GM21619 (cell line): ENCODE measurements around the gene NR2F6.

Experiments
- ATAC-seq: cut with Tn5 transposase; IDR thresholded peaks from one replicate; pipeline ENCODE4 v1.9.1; 2021; ENCODE audit not compliant: unreplicated experiment

Gene NR2F6

DNA sequence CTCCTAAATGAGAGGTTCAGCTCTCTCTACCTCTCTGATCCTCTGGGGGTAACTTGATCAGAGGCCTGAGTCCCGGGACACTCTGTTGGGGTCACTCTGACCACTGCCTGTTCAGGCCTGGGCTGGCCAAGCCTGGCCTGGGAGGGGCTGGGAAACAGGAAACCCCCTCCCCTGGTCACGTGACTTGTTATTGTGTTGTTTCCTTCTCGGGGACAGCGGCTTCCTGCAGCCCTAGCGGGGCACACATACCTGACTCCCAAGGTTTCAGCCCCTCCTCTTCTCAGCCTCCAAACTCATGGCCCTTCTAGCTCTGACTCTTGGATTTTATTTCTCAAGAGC is 18.9 kb upstream of the NR2F6 start, which contains the start of gene USHBP1:
Gene USHBP1 (minus strand): TSS at position 105 of the 339 bp plus-strand sequence. CDS start 446 bp downstream, outside the sequence.
- no peak for ATAC-seq

GRCh38 chr19:17263712-17264640 is 18.3 kb upstream of the NR2F6 start:
- ATAC-seq: no peak

- no peak for ATAC-seq
These were observed 16.8 kb upstream of the NR2F6 start for GRCh38 chr19:17262557-17262956.

DNA sequence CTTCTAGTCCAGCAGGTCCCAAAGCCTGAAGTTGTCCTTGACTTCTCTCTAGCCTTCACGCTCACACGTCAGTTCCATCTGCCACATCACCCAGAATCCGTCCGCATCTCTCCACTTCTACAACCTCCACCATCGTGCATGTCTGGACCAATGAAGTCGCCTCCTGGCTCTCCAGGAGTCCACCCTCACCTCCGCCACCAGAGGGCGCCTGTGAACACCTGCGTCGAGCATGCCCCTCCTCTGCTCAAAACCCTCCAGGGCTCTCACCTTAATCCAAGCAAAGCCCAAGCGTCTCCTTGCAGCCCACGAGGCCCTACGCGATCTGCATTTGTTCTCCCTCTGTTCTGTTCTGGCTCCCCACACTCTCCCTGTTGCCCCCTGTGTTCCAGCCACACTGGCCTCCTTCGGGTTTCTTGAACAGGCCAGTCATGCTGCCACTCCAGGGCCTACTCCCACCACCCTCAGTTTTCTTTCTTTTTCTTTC is 15.2 kb upstream of the NR2F6 start:
- ATAC-seq: peak; percentile 81

DNA sequence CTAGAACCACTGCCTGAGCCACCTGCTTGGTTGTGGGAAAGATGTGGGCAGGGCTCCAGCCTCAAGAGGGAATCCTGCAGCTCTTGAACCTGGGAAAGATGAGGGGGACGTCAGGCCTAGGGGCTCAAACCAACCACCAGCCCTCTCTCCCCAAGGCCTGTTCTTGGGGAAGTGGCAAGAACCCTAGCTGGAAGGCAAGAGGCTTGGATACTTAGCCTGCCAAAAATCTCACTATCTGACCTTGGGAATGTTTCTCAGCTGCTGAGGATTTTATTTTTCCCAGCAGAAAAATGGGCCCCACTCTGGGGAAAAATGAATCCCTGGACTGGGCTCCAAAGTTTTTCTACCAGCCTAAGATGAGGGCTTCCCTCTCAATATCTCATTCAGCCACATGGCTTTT is 14.2 kb upstream of the NR2F6 start:
- ATAC-seq: no peak

DNA sequence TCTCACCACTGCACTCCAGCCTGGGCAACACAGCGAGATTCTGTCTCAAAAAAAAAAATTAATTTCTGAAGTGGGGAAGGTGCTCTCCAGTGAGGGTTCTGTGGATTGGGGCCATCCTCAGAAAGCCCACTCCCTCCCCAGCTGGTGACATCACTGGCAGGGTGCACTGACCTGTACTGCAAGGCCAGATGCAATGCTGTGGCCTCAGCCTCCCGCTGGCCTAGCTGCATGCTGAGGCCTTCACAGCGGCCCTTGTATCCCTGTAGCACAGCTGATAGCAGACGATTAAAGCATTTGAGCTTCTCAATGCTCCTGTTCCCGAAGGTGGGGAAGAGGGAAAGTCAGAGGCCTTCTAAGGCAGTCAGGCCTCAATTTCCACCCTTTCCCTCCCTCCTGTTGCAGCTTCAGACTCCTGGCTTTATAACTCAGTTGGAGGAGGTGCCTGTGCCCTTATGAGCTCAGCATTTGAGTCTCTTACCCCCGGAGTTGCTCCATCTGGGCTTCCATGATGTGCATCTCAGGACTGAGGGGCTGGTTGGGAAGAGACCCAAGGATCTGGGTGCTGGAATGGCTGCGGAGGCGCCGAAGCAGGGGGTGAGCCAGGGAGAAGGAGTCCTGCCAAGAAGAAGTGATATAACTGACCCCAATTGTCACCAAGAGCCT is 13.5 kb upstream of the NR2F6 start:
- no peak for ATAC-seq

DNA sequence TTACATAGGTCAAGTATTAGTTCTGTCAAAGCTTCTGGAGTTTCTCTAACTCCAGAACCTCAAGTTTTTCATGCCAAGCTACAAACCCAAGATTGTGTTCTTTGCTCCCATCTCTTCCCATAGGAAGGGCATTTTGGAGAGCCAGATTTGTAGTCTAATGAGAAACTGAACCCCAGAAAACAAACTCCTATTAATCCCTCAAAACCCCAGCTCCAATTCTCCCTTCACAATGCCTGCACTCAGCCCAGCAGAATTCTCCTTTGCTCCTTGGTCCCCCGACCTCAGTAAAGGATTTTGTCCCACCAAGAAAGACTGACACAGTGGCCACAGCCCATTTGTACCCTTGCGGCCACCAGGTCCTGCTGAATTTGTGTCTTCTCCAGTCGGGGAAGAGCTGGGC is 10.4 kb upstream of the NR2F6 start:
- ATAC-seq: no peak

- ATAC-seq: no peak
These were observed 9.5 kb upstream of the NR2F6 start for GRCh38 chr19:17255150-17255621.

DNA sequence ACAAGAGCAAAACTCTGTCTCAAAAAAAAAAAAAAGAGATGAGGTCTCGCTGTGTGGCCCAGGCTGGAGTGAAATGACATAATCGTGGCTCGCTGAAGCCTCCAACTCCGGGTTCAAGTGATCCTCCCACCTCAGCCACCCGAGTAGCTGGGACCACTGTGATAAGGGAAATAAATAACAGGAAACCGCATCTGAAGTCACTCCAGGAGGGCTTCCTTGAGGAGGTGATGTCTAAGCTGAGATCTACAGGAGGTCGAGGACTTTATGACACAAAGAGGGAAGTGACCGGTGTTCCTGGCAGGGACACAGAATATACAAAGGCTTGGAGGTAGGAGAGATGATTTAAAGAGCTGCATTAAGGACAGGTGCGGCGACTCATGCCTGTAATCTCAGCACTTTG is 8.9 kb upstream of the NR2F6 start:
- ATAC-seq: no peak

- no peak for ATAC-seq
These were observed 4.3 kb upstream of the NR2F6 start for GRCh38 chr19:17249887-17250548.

DNA sequence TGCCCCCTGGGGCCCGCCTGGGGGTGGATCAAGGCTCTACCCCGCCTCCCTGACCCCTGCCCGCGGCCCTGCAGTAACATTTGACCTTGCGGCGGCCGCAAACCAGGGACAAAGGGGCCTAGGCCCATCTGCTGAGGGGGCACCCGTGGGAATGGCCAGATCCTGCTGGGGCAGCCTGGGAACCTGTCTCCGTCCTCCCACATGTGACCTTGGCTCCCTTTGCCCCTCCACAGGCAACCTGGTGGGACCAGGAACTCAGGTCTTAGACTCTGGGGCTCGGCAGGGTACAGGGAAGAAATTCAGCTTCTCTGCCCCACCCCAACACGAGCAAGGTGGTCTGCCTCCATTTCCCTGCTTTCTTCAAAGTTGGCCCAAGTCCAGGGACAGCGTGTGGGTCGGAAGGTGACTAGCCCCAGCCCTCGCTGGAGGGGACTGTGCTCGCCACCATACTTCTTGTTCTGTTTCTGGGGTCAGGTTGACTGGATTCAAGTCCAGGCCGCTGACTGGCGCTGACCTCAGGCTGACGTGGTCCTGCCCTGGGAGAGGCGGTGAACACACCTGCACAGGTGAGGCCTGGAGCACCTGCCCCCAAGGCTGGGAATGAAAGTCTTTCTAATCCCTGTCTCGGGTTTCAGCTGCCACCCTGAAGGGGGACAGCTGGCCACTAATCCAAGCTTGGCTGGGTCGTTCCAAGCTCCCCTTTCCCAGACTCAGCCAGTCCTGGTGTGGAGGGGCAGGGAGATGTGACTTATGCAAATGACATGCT is 2.5 kb upstream of the NR2F6 start:
- no peak for ATAC-seq

DNA sequence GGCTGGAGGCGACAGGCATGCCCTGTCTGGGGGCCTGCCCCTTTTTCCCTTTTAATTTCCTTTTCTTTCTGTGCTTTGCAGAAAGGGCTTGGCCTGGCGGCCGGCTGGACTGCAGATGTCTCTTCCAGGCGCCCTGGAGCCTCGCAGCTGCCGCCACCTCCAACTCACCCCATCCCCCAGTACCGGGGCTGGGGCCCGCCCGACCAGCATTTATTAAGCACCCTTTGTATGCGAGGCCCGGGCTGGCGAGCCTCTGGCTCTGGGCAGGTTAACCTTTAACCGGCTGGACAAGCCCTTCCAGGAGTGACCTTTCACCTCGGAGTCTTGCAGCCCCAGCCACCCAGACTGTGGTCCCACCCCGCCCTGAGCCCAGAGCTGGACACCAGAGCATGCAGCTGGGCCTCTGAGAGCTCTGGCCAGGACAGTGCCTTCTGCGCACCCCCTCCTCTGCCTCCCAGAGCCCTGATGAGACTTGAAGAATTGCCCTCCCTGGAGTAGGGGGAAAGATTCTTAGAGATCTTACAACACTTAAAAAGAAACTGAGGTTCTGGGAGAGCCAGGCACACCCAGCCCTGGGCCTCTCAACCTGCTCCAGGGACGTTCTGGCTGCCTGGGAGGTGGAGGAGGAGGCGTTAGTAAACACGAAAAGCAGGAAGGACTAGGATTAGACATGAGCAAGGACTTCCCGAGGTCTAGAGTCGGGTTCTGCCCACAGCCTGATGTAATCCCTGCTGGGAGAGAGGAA is 1.1 kb upstream of the NR2F6 start:
- ATAC-seq: no peak

DNA sequence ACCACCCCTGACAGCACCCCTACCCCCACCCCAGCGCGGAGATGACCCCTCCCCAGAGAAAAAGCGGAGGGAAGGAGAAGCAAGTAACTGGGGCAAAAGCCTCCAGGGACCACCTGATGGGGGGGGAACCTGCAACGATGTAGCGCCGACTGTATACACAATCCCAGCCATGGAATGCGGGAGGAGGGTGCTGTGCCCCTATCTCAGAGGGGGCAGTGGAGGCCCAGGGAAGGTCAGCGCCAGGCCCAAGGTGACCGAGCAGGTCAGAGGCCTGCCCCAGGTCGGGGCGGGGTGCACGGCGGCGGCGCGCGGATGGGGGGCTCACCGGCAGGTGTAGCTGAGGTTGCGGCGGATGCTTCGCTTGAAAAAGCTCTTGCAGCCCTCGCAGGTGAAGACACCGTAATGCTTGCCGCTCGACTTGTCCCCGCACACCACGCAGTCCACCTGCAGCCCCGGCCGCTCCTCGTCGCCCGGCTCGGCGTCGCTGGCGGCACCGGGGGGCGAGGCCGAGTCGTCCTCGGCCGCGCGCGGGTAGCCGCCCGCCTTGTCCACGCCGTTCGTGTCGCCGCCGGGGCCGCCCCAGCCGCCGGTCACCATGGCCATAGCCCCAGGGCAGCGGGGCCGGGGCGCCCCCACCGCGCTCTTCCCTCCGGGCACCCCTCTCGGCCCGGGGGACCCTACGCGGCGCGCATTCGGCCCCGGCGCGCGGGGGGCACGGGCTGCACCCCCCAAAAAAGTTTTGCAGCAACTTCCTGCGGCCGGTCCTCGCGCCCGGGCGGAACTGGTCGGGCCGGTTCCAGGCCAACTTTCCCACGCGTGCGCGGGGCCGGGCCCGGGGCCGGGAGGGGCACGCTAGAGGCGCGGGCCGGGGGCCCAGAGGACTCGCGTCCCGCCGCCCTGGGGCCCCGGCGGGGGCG is 843 bp downstream of the NR2F6 start:
- ATAC-seq: no peak

DNA sequence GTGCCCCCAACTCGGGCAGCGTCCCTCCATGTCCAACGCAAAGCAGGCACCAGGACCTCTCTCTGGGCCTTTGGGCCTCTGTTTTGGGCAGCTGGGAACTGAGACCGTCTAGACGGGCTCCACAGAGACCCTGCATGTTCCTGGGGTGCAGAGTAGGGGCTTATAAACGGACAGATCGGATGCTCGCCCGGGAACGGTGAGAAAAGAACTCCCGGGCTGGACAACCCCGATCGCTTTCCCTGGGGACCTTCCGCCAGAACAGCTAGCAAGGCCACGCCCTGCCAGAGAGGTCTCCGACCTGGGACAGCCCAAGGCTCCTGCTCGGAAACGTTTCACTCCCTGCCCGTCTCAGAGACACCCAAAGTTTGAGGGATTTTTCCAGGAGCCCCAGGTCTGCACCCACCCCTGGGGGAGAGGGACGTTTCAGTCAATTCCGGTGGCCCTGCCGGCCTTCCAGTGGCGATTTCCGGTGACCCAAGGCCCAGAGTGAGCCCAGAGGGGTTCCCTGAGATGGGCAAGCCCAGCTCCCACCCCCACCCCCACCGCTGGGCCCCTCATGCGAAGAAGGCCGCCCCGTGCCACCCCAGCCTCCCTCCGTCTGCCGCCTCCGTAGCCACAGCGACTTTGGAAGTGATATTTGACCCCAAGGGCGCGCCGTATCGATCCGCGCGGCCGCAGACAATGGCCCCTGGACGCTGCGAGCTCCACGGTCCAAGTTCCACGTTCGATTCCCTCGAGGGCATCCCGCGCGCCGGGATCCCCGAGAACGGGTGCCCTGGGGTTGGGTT is 1.7 kb downstream of the NR2F6 start:
- ATAC-seq: no peak

GRCh38 chr19:17243211-17243829 is 2.4 kb downstream of the NR2F6 start:
- no peak for ATAC-seq

- ATAC-seq: no peak
These were observed 3.1 kb downstream of the NR2F6 start for GRCh38 chr19:17242431-17243208.

DNA sequence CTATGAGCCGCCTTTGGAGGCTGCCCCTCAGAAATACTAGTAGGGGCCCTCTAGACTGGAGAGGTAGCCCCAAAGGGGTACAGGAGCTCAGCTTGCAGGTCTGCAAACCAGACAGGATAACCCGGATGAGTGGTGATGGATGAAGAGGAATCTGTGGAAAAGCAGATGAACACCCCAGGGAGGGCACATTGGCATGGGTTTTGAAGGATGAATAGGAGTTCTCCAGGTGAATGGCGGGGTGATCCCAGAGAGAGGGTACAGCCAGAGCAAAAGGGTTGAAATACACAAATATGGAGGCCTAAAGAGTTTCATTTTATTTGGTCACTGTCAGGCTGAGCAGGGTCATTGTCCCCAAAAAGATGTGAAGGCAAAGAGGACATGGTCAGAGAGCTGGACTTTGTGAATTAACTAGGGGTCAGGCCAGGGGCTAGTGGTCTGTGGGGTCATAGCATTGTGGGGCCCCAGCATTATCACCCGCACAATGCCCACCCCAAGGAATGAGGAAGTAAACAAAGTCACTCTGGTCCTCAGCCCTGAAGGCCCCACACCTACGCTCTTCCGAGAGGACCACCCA is 4.8 kb downstream of the NR2F6 start:
- ATAC-seq: no peak
